Stimulated activated naive B cell treated with anti-CD40 and anti-IgM and Interleukin-4, amounts not matched to agents 10 μg/mL and 1 μg/mL and 100 μg/mL, for 72 hours (primary cell): Measurements from ENCODE around the gene GALNT9.
A peak's percentile ranks its signal among the peaks of the same experiment; 100 is the strongest.

Experiments used
- ATAC-seq, 2 donors: fragments of 150-1000 bp; cut with Tn5 transposase; replicated peaks; 2 replicates each; pipeline ENCODE4 v1.10.0; 2021; ENCODE audit warnings: moderate library complexity in 1 of 2
- DNase-seq: peaks from one replicate; pipeline ENCODE4 v3.0.0; 2021
- H3K27ac Mint-ChIP-seq: one replicate; pipeline ENCODE4 v1.8.0; 2022; ENCODE audit warnings: mild to moderate bottlenecking, mixed read lengths
- H3K27me3 Mint-ChIP-seq, 2 donors: one replicate each; pipeline ENCODE4 v1.8.0; 2022; ENCODE audit warnings: mixed read lengths in 2 of 2
- H3K36me3 Mint-ChIP-seq, 2 donors: one replicate each; pipeline ENCODE4 v1.8.0; 2022; ENCODE audit warnings: mixed read lengths in 2 of 2, mild to moderate bottlenecking in 1 of 2
- H3K4me1 Mint-ChIP-seq, 2 donors: one replicate each; pipeline ENCODE4 v1.8.0; 2022; ENCODE audit warnings: mixed read lengths in 2 of 2, mild to moderate bottlenecking in 1 of 2
- H3K4me3 Mint-ChIP-seq, 2 donors: one replicate each; pipeline ENCODE4 v1.8.0; 2022; ENCODE audit warnings: mild to moderate bottlenecking in 2 of 2, mixed read lengths in 2 of 2, moderate library complexity in 1 of 2
- H3K9me3 Mint-ChIP-seq, 2 donors: one replicate each; pipeline ENCODE4 v1.8.0; 2022; ENCODE audit warnings: mixed read lengths in 2 of 2, mild to moderate bottlenecking in 1 of 2

GALNT9 gene

GRCh38 chr12:132343294-132344004 is 14.1 kb upstream of the GALNT9 start:
- no peak overlapping the region for H3K4me3 Mint-ChIP-seq
- DNase-seq (no peak), ATAC-seq (no peak)
- H3K27ac Mint-ChIP-seq: no peak overlapping the region
- peaks cover 15 to 32% of the 10 kb centered on the region in 2 donors for H3K27me3 Mint-ChIP-seq
- peaks cover 0 to 4% of the 10 kb centered on the region in 2 donors for H3K9me3 Mint-ChIP-seq
- no peaks in the 10 kb centered on the region for H3K36me3 Mint-ChIP-seq
- peaks cover 0 to 2% of the 10 kb centered on the region in 2 donors for H3K4me1 Mint-ChIP-seq

DNA sequence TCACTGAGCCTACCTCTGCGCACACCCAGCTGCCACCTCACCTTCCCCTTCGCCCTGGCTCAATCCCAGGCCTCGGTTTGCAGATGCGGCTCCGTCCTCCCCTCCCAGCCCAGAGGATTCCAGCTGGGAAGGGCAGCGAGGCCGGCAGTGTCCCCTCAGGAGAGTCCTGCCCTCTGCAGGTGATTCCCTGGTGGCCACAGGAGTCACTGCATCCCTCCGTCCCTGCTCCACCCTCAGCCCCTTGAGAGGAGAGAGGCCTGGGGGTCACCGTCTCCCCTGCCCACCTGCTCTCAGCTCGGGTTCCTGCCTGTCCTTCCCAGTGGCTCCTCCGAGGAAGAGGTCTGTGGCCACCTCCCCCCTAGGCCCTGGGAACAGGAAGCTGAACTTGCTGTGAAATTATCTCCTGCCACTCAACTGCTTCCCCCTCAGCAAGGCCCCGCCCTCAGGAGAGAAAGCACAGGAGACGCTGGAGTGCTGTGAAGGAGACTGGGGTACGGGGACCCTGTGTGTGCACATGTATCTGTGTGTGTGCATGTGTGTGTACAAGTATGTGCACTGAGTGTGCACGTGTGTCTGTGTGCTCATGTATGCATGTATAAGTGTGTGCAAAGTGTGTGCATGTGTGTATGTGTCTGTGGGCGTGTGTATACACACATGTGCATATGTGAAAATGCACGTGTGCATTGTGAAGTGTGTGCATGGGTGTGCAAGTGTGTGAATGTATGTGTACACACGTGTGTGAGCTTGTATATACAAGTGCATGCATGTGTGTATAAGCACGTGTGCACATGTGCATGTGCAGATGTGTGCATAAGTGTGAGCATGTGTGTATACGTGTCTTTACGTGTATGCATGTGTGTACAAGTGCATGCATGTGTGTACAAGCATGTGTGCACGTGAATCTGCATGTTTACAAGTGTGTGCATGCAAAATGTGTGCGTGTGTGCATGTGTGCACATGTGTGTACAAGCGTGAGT is 13.2 kb upstream of the GALNT9 start:
- H3K9me3 Mint-ChIP-seq: peaks cover 0 to 4% of the 10 kb centered on the region in 2 donors
- DNase-seq (no peak), ATAC-seq (peak in 1 of 2 donors; percentile 46)
- H3K27me3 Mint-ChIP-seq: peaks cover 18 to 26% of the 10 kb centered on the region in 2 donors
- peaks cover 0 to 2% of the 10 kb centered on the region in 2 donors for H3K4me1 Mint-ChIP-seq
- H3K27ac Mint-ChIP-seq: no peak overlapping the region
- H3K36me3 Mint-ChIP-seq: no peaks in the 10 kb centered on the region
- no peak overlapping the region for H3K4me3 Mint-ChIP-seq

GRCh38 chr12:132341318-132342050 is 12.1 kb upstream of the GALNT9 start:
- peaks cover 24 to 35% of the 10 kb centered on the region in 2 donors for H3K27me3 Mint-ChIP-seq
- no peak overlapping the region for H3K27ac Mint-ChIP-seq
- DNase-seq (no peak), ATAC-seq (no peak)
- peaks cover 0 to 9% of the 10 kb centered on the region in 2 donors for H3K9me3 Mint-ChIP-seq
- H3K36me3 Mint-ChIP-seq: no peaks in the 10 kb centered on the region
- H3K4me1 Mint-ChIP-seq: peaks cover 0 to 2% of the 10 kb centered on the region in 2 donors
- no peak overlapping the region for H3K4me3 Mint-ChIP-seq

- H3K27me3 Mint-ChIP-seq: peaks cover 22 to 29% of the 10 kb centered on the region in 2 donors
- H3K27ac Mint-ChIP-seq: peak overlapping the region; percentile 62
- H3K36me3 Mint-ChIP-seq: no peaks in the 10 kb centered on the region
- no peak overlapping the region for H3K4me3 Mint-ChIP-seq
- ATAC-seq (no peak), DNase-seq (no peak)
- peaks cover 0 to 2% of the 10 kb centered on the region in 2 donors for H3K4me1 Mint-ChIP-seq
- peaks cover 0 to 9% of the 10 kb centered on the region in 2 donors for H3K9me3 Mint-ChIP-seq
These were observed 11.1 kb upstream of the GALNT9 start for GRCh38 chr12:132340266-132341035.

GRCh38 chr12:132339856-132340255 is 10.5 kb upstream of the GALNT9 start:
- DNase-seq: no peak
- Mint-ChIP-seq H3K27ac (no peak overlapping the region), H3K4me3 (no peak overlapping the region), H3K27me3 (peaks cover 23 to 31% of the 10 kb centered on the region in 2 donors), H3K36me3 (no peaks in the 10 kb centered on the region), H3K4me1 (peaks cover 0 to 2% of the 10 kb centered on the region in 2 donors), H3K9me3 (peaks cover 0 to 9% of the 10 kb centered on the region in 2 donors)
- ATAC-seq: no peak

DNA sequence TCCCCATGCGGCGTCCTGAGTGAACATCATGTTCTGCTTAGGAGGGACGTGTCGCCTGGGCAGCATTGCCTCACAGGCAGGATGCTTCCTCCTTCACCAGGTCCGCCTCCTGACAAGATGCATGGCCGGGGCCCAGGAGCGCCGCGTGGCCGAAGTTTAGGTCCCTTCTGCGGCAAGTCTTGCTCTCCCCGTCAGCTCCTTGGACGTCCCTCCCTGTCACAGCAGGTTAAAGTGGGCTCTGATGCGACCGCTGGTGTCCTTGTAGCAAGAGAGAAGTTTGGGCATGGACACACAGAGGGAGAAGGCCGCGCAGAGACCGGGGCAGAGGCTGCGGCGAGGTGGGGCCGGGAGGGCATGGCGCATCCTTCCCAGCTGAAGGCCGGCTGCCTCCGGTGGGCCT is 9.4 kb upstream of the GALNT9 start:
- ATAC-seq: no peak
- DNase-seq: no peak
- Mint-ChIP-seq H3K4me1 (peaks cover 0 to 2% of the 10 kb centered on the region in 2 donors), H3K36me3 (no peaks in the 10 kb centered on the region), H3K9me3 (peaks cover 0 to 9% of the 10 kb centered on the region in 2 donors), H3K4me3 (no peak overlapping the region), H3K27ac (no peak overlapping the region), H3K27me3 (peaks cover 26 to 37% of the 10 kb centered on the region in 2 donors)

- DNase-seq (no peak), ATAC-seq (no peak)
- no peaks in the 10 kb centered on the region for H3K36me3 Mint-ChIP-seq
- no peak overlapping the region for H3K27ac Mint-ChIP-seq
- peaks cover 0 to 9% of the 10 kb centered on the region in 2 donors for H3K9me3 Mint-ChIP-seq
- H3K27me3 Mint-ChIP-seq: peaks cover 31 to 42% of the 10 kb centered on the region in 2 donors
- H3K4me1 Mint-ChIP-seq: peaks cover 0 to 2% of the 10 kb centered on the region in 2 donors
- H3K4me3 Mint-ChIP-seq: no peak overlapping the region
These were observed 8.9 kb upstream of the GALNT9 start for GRCh38 chr12:132338311-132338710.

GRCh38 chr12:132337557-132337956 is 8.2 kb upstream of the GALNT9 start:
- Mint-ChIP-seq H3K36me3 (no peaks in the 10 kb centered on the region), H3K4me1 (no peaks in the 10 kb centered on the region), H3K27ac (no peak overlapping the region), H3K9me3 (peaks cover 0 to 5% of the 10 kb centered on the region in 2 donors), H3K4me3 (no peak overlapping the region), H3K27me3 (peaks cover 28 to 46% of the 10 kb centered on the region in 2 donors)
- DNase-seq: no peak
- ATAC-seq: no peak

GRCh38 chr12:132336451-132337413 is 7.3 kb upstream of the GALNT9 start:
- H3K36me3 Mint-ChIP-seq: no peaks in the 10 kb centered on the region
- no peak overlapping the region for H3K4me3 Mint-ChIP-seq
- H3K9me3 Mint-ChIP-seq: peaks cover 0 to 5% of the 10 kb centered on the region in 2 donors
- no peak for ATAC-seq
- peaks cover 36 to 54% of the 10 kb centered on the region in 2 donors for H3K27me3 Mint-ChIP-seq
- DNase-seq: no peak
- H3K4me1 Mint-ChIP-seq: no peaks in the 10 kb centered on the region
- no peak overlapping the region for H3K27ac Mint-ChIP-seq

- Mint-ChIP-seq H3K9me3 (peaks cover 4 to 12% of the 10 kb centered on the region in 2 donors), H3K4me1 (peaks cover 0 to 1% of the 10 kb centered on the region in 2 donors), H3K4me3 (no peak overlapping the region), H3K27ac (no peak overlapping the region), H3K27me3 (peaks cover 43 to 54% of the 10 kb centered on the region in 2 donors), H3K36me3 (no peaks in the 10 kb centered on the region)
- DNase-seq (no peak), ATAC-seq (no peak)
These were observed 5.9 kb upstream of the GALNT9 start for GRCh38 chr12:132335179-132335756.

DNA sequence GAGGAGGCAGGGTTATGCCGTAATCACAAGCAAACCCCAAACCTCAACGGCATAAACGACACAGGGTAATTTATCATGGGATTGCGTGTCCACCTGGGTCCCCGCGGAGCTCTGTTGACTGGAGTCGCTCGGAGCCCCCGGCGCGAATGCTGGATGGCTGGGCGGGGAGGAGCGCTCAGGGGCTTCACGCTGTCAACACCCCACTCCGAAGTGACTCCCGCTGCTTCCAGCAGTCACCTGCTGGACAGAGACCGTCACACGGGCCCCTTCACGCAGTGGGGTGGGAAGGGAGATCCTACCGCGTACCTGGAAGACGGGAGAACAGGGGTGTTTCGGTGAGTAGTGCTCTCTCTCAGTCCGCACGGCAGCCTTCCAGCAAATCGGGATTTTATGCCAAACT is 4.4 kb upstream of the GALNT9 start:
- Mint-ChIP-seq H3K9me3 (peaks cover 4 to 12% of the 10 kb centered on the region in 2 donors), H3K27me3 (peaks cover 45 to 61% of the 10 kb centered on the region in 2 donors), H3K27ac (no peak overlapping the region), H3K36me3 (no peaks in the 10 kb centered on the region), H3K4me1 (peaks cover 0 to 1% of the 10 kb centered on the region in 2 donors), H3K4me3 (no peak overlapping the region)
- DNase-seq: no peak
- ATAC-seq: no peak

- H3K9me3 Mint-ChIP-seq: peaks cover 4 to 12% of the 10 kb centered on the region in 2 donors
These were observed 3.9 kb upstream of the GALNT9 start for GRCh38 chr12:132333273-132333672.

More at GRCh38 chr12:132333273-132333672, 3.9 kb upstream of the GALNT9 start:
- Mint-ChIP-seq H3K27me3 (peaks cover 48 to 66% of the 10 kb centered on the region in 2 donors), H3K4me1 (peaks cover 1 to 2% of the 10 kb centered on the region in 2 donors), H3K36me3 (no peaks in the 10 kb centered on the region), H3K4me3 (no peak overlapping the region), H3K27ac (no peak overlapping the region)
- no peak for DNase-seq
- ATAC-seq: no peak
